H9 (cell line): ENCODE measurements around the gene KCNMA1. TPM values are rescaled to one million over a fixed set of nuclear protein-coding genes. Genes with fewer than 3 reads are reported as not detected.

Experiments
- DNase-seq: peaks from one replicate; pipeline ENCODE4 v3.0.0-alpha.2; 2017
- H2AFZ ChIP-seq: one replicate; pipeline ENCODE4 v1.6.1; 2013; ENCODE audit warnings: mild to moderate bottlenecking, low read length, control low read depth, moderate library complexity
- H2AK5ac ChIP-seq: 2 replicates; pipeline ENCODE4 v1.6.1; 2013; ENCODE audit warnings: low read length, control low read depth, mixed read lengths; ENCODE audit not compliant: insufficient read length
- H2BK120ac ChIP-seq: one replicate; pipeline ENCODE4 v1.6.1; 2013; ENCODE audit warnings: low read depth, mild to moderate bottlenecking, low read length, control low read depth, inconsistent platforms; ENCODE audit not compliant: poor library complexity, severe bottlenecking
- H2BK12ac ChIP-seq: 2 replicates; pipeline ENCODE4 v1.6.1; 2013; ENCODE audit warnings: low read length, control low read depth, mixed read lengths, low read depth; ENCODE audit not compliant: insufficient read length
- H2BK15ac ChIP-seq: 2 replicates; pipeline ENCODE4 v1.6.1; 2013; ENCODE audit warnings: low read depth, low read length, control low read depth
- H2BK20ac ChIP-seq: one replicate; pipeline ENCODE4 v1.6.1; 2013; ENCODE audit warnings: low read depth, mild to moderate bottlenecking, low read length, control low read depth, inconsistent platforms; ENCODE audit not compliant: poor library complexity, severe bottlenecking
- H2BK5ac ChIP-seq: 2 replicates; pipeline ENCODE4 v1.6.1; 2013; ENCODE audit warnings: low read length, control low read depth, mixed read lengths; ENCODE audit not compliant: insufficient read length
- H3K14ac ChIP-seq: 2 replicates; pipeline ENCODE4 v1.6.1; 2013; ENCODE audit warnings: low read length, control low read depth; ENCODE audit not compliant: insufficient read depth
- H3K18ac ChIP-seq: 2 replicates; pipeline ENCODE4 v1.6.1; 2013; ENCODE audit warnings: low read depth, mild to moderate bottlenecking, mixed read lengths, low read length, control low read depth; ENCODE audit not compliant: insufficient read length
- H3K23ac ChIP-seq: 2 replicates; pipeline ENCODE4 v1.6.1; 2013; ENCODE audit warnings: low read length, control low read depth, mixed read lengths, low read depth; ENCODE audit not compliant: insufficient read length
- H3K23me2 ChIP-seq: 2 replicates; pipeline ENCODE4 v1.6.1; 2013; ENCODE audit warnings: low read depth, mild to moderate bottlenecking, mixed read lengths, low read length, control low read depth; ENCODE audit not compliant: insufficient read length, poor library complexity, severe bottlenecking
- H3K27ac ChIP-seq: 2 replicates; pipeline ENCODE4 v1.5.1; 2013; ENCODE audit warnings: low read length, control low read depth, mixed read lengths, low read depth; ENCODE audit not compliant: insufficient read length
- H3K27me3 ChIP-seq: 2 replicates; pipeline ENCODE4 v1.6.1; 2013; ENCODE audit warnings: low read length, control low read depth, inconsistent platforms; ENCODE audit not compliant: insufficient read depth
- H3K4ac ChIP-seq: 2 replicates; pipeline ENCODE4 v1.6.1; 2013; ENCODE audit warnings: low read depth, mild to moderate bottlenecking, control low read depth, inconsistent platforms, low read length, moderate library complexity
- H3K4me1 ChIP-seq: 2 replicates; pipeline ENCODE4 v1.6.1; 2013; ENCODE audit warnings: low read length, control low read depth, inconsistent platforms; ENCODE audit not compliant: insufficient read depth
- H3K4me2 ChIP-seq: 2 replicates; pipeline ENCODE4 v1.6.1; 2013; ENCODE audit warnings: low read length, control low read depth, mixed read lengths; ENCODE audit not compliant: insufficient read length, insufficient read depth
- H3K56ac ChIP-seq: 2 replicates; pipeline ENCODE4 v1.6.1; 2013; ENCODE audit warnings: low read depth, mild to moderate bottlenecking, mixed read lengths, low read length, control low read depth; ENCODE audit not compliant: insufficient read length
- H3K79me1 ChIP-seq: 2 replicates; pipeline ENCODE4 v1.6.1; 2013; ENCODE audit warnings: low read depth, mild to moderate bottlenecking, moderate library complexity, low read length, control low read depth, inconsistent platforms; ENCODE audit not compliant: insufficient read depth, poor library complexity, severe bottlenecking
- H3K79me2 ChIP-seq: 2 replicates; pipeline ENCODE4 v1.6.1; 2013; ENCODE audit warnings: low read length, control low read depth, inconsistent platforms; ENCODE audit not compliant: insufficient read depth
- H3K9ac ChIP-seq: 2 replicates; pipeline ENCODE4 v1.6.1; 2013; ENCODE audit warnings: low read length, control low read depth, mixed read lengths; ENCODE audit not compliant: insufficient read length; ENCODE audit errors: extremely low read depth
- H3K9me3 ChIP-seq: one replicate; pipeline ENCODE4 v1.6.1; 2013; ENCODE audit warnings: low read depth, low read length, inconsistent platforms; ENCODE audit not compliant: control insufficient read depth
- H3T11ph ChIP-seq: one replicate; pipeline ENCODE4 v1.6.1; 2013; ENCODE audit warnings: mild to moderate bottlenecking, low read length, control low read depth, inconsistent platforms
- H4K20me1 ChIP-seq: one replicate; pipeline ENCODE4 v1.6.1; 2013; ENCODE audit not compliant: control insufficient read depth, insufficient read length, insufficient read depth
- H4K5ac ChIP-seq: 2 replicates; pipeline ENCODE4 v1.6.1; 2013; ENCODE audit warnings: low read depth, mild to moderate bottlenecking, mixed read lengths, low read length, control low read depth; ENCODE audit not compliant: insufficient read length
- H4K8ac ChIP-seq: replicated peaks from 2 replicates; pipeline ENCODE4 v1.6.1; 2013; ENCODE audit warnings: low read length, control low read depth, mixed read lengths, low read depth; ENCODE audit not compliant: insufficient read length
- H4K91ac ChIP-seq: 2 replicates; pipeline ENCODE4 v1.6.1; 2013; ENCODE audit warnings: low read depth, mild to moderate bottlenecking, moderate library complexity, mixed read lengths, low read length, control low read depth; ENCODE audit not compliant: insufficient read length
- H3K27ac Mint-ChIP-seq, 3 experiments: 2 replicates in 2 of 3; 3 replicates in 1 of 3; pipeline ENCODE4 v1.8.0; 2020 to 2021; ENCODE audit warnings: mixed read lengths in 3 of 3, mild to moderate bottlenecking in 1 of 3, moderate library complexity in 1 of 3
- H3K27me3 Mint-ChIP-seq: 2 replicates; pipeline ENCODE4 v1.8.0; 2021; ENCODE audit warnings: low read depth, mild to moderate bottlenecking, moderate library complexity, mixed read lengths
- H3K36me3 Mint-ChIP-seq, 3 experiments: 2 replicates in 2 of 3; 3 replicates in 1 of 3; pipeline ENCODE4 v1.8.0; 2020 to 2021; ENCODE audit warnings: low read depth in 3 of 3, mixed read lengths in 3 of 3; ENCODE audit not compliant: insufficient read depth in 1 of 3
- H3K4me1 Mint-ChIP-seq, 2 experiments: 2 replicates each; pipeline ENCODE4 v1.8.0; 2020; ENCODE audit warnings: mixed read lengths in 2 of 2
- H3K4me3 Mint-ChIP-seq, 2 experiments: 2 replicates in 1 of 2; 3 replicates in 1 of 2; pipeline ENCODE4 v1.8.0; 2020 to 2021; ENCODE audit warnings: mild to moderate bottlenecking in 2 of 2, mixed read lengths in 2 of 2, moderate library complexity in 1 of 2
- H3K9me3 Mint-ChIP-seq, 2 experiments: 2 replicates in 1 of 2; 3 replicates in 1 of 2; pipeline ENCODE4 v1.8.0; 2020; ENCODE audit warnings: mild to moderate bottlenecking in 2 of 2, mixed read lengths in 2 of 2, moderate library complexity in 1 of 2
- whole genome bisulfite sequencing: extraction: QIAGEN DNeasy Blood & Tissue Kit; methylation state at CpG from one replicate; pipeline ENCODE4 v1.1.7; 2013; ENCODE audit warnings: missing lambda C conversion rate, low lambda C conversion rate, mixed read lengths; ENCODE audit not compliant: insufficient read length; ENCODE audit errors: extremely low coverage; 5-methylcytosine and 5-hydroxymethylcytosine counted together
- total RNA-seq: library from RNA; stranded (reverse); gene quantifications from 2 replicates; pipeline ENCODE4 v1.2.1, GENCODE V29; 2021
- TF ChIP-seq, protein P1 (sequence below): fragments of 200-600 bp; sonication (generic); conservative IDR thresholded peaks from 3 replicates; pipeline ENCODE4 v1.8.0; 2021; ENCODE audit warnings: antibody characterized with exemption, mild to moderate bottlenecking

The KCNMA1 gene
- total RNA-seq, 1 experiment from 2014 or later, result 2.0 TPM

DNA sequence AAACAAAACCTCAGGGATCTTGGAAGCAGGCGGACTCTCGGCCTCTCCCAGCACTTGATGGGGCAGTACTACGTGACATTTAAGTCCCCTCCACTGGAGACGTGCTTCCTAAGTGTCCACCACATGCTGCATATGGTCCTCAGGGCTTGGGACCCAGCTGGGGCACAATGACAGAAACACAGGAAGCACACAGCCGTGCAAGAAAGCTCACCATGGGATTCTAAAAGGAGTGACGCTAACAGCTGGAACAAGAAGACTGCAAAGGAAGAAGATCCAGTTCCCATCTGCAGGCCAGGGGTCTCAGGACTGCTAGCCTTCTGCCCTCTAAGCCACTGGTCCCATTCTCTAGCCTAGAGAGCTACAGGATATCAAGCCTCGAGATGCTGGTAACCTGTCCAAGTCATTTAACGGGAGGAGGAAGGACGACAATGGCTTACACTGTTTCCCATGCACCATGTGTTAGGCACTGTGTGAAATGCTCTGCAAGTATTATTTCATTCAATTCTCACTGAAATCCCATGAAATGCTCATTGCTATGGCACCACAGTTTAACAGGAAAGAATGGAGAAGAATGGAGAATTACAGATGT, 61.1 kb downstream of the KCNMA1 start:
- H3K4me3 Mint-ChIP-seq, result no peak overlapping the region
- Histone ChIP-seq H2BK20ac (no peak overlapping the region), H3K9me3 (no peaks in the 10 kb centered on the region), H2BK12ac (no peak overlapping the region), H4K20me1 (no peaks in the 10 kb centered on the region), H3K14ac (no peak overlapping the region), H2AK5ac (no peak overlapping the region), H4K91ac (no peak overlapping the region), H3T11ph (no peak overlapping the region), H3K4me2 (no peak overlapping the region), H2BK15ac (no peak overlapping the region), H3K23ac (no peak overlapping the region), H4K8ac (peak overlapping the region; percentile 32), H4K5ac (no peak overlapping the region), H3K23me2 (no peaks in the 10 kb centered on the region), H3K79me2 (no peaks in the 10 kb centered on the region), H2BK120ac (no peak overlapping the region), H3K56ac (no peak overlapping the region), H3K79me1 (no peaks in the 10 kb centered on the region), H3K9ac (no peak overlapping the region), H3K27ac (no peak overlapping the region), H2AFZ (no peak overlapping the region), H3K27me3 (no peaks in the 10 kb centered on the region), H3K18ac (no peak overlapping the region), H3K4me1 (no peaks in the 10 kb centered on the region), H3K4ac (no peak overlapping the region), H2BK5ac (no peak overlapping the region)
- DNase-seq, result no peak
- H3K4me1 Mint-ChIP-seq, result peaks cover 0 to 7% of the 10 kb centered on the region in 2 experiments; a peak in 1 of 4 replicates
- H3K27me3 Mint-ChIP-seq, result no peaks in the 10 kb centered on the region; the same call in 1 of the 2 replicates
- TF ChIP-seq, protein P1, sequence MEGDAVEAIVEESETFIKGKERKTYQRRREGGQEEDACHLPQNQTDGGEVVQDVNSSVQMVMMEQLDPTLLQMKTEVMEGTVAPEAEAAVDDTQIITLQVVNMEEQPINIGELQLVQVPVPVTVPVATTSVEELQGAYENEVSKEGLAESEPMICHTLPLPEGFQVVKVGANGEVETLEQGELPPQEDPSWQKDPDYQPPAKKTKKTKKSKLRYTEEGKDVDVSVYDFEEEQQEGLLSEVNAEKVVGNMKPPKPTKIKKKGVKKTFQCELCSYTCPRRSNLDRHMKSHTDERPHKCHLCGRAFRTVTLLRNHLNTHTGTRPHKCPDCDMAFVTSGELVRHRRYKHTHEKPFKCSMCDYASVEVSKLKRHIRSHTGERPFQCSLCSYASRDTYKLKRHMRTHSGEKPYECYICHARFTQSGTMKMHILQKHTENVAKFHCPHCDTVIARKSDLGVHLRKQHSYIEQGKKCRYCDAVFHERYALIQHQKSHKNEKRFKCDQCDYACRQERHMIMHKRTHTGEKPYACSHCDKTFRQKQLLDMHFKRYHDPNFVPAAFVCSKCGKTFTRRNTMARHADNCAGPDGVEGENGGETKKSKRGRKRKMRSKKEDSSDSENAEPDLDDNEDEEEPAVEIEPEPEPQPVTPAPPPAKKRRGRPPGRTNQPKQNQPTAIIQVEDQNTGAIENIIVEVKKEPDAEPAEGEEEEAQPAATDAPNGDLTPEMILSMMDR, result no peak
- no peaks in the 10 kb centered on the region for H3K9me3 Mint-ChIP-seq
- no peak overlapping the region for H3K27ac Mint-ChIP-seq
- WGBS, result no CpG with 5 or more reads among the region's 9 CpGs
- no peaks in the 10 kb centered on the region for H3K36me3 Mint-ChIP-seq
